ENCODE data around the gene DPP4. TPM values are rescaled to one million over a fixed set of nuclear protein-coding genes. Genes with fewer than 3 reads are reported as not detected.
A peak's percentile ranks its signal among the peaks of the same experiment; 100 is the strongest.

DPP4 gene
- total RNA-seq, 2 donors from 2014 or later: 89.4 to 102 TPM

GRCh38 chr2:162037028-162037795 is 36.8 kb downstream of the DPP4 start:
- ATAC-seq (no peak), DNase-seq (ENCODE audit: low spot score) (no peak)
- H3K4me3 Mint-ChIP-seq: no peak overlapping the region
- no peaks in the 10 kb centered on the region for H3K27me3 Mint-ChIP-seq
- no peaks in the 10 kb centered on the region for H3K9me3 Mint-ChIP-seq
- H3K4me1 Mint-ChIP-seq (ENCODE audit: low read depth in 2 of 2): peaks cover 0 to 7% of the 10 kb centered on the region in 2 donors
- no peak overlapping the region for H3K27ac Mint-ChIP-seq
- H3K36me3 Mint-ChIP-seq: peaks cover 35% of the 10 kb centered on the region

GRCh38 chr2:162035981-162036380 is 38.0 kb downstream of the DPP4 start:
- no peaks in the 10 kb centered on the region for H3K9me3 Mint-ChIP-seq
- DNase-seq (ENCODE audit: low spot score) (no peak), ATAC-seq (no peak)
- no peaks in the 10 kb centered on the region for H3K27me3 Mint-ChIP-seq
- peaks cover 42% of the 10 kb centered on the region for H3K36me3 Mint-ChIP-seq
- no peak overlapping the region for H3K4me3 Mint-ChIP-seq
- H3K4me1 Mint-ChIP-seq (ENCODE audit: low read depth in 2 of 2): peaks cover 0 to 4% of the 10 kb centered on the region in 2 donors
- H3K27ac Mint-ChIP-seq: no peak overlapping the region

- ATAC-seq (no peak), DNase-seq (ENCODE audit: low spot score) (no peak)
- peak overlapping the region in 1 of 2 donors; percentile 17 for H3K27ac Mint-ChIP-seq
- H3K9me3 Mint-ChIP-seq: no peaks in the 10 kb centered on the region
- no peaks in the 10 kb centered on the region for H3K27me3 Mint-ChIP-seq
- H3K4me3 Mint-ChIP-seq: no peak overlapping the region
- H3K4me1 Mint-ChIP-seq (ENCODE audit: low read depth in 2 of 2): peaks cover 4% of the 10 kb centered on the region in 2 donors
- peaks cover 46% of the 10 kb centered on the region for H3K36me3 Mint-ChIP-seq
These were observed 43.4 kb downstream of the DPP4 start for GRCh38 chr2:162030363-162031190.

GRCh38 chr2:162029287-162029901 is 44.6 kb downstream of the DPP4 start:
- no peak overlapping the region for H3K27ac Mint-ChIP-seq

GRCh38 chr2:162028511-162028910 is 45.5 kb downstream of the DPP4 start:
- H3K27ac Mint-ChIP-seq: no peak overlapping the region
- H3K4me1 Mint-ChIP-seq (ENCODE audit: low read depth in 2 of 2): peaks cover 6 to 10% of the 10 kb centered on the region in 2 donors
- H3K4me3 Mint-ChIP-seq: no peak overlapping the region
- H3K36me3 Mint-ChIP-seq: peaks cover 41% of the 10 kb centered on the region
- H3K9me3 Mint-ChIP-seq: no peaks in the 10 kb centered on the region
- DNase-seq (ENCODE audit: low spot score): no peak
- ATAC-seq: no peak
- H3K27me3 Mint-ChIP-seq: peaks cover 0 to 4% of the 10 kb centered on the region in 2 donors

More at GRCh38 chr2:162029287-162029901, 44.6 kb downstream of the DPP4 start:
- Mint-ChIP-seq H3K36me3 (peaks cover 44% of the 10 kb centered on the region), H3K9me3 (no peaks in the 10 kb centered on the region), H3K4me1 (ENCODE audit: low read depth in 2 of 2) (peaks cover 5 to 7% of the 10 kb centered on the region in 2 donors), H3K27me3 (peaks cover 0 to 3% of the 10 kb centered on the region in 2 donors), H3K4me3 (no peak overlapping the region)
- ATAC-seq (peak in 1 of 2 donors; percentile 24), DNase-seq (ENCODE audit: low spot score) (no peak)

- Mint-ChIP-seq H3K27ac (peak overlapping the region; percentile 45 to 62), H3K27me3 (peaks cover 0 to 4% of the 10 kb centered on the region in 2 donors), H3K4me3 (peak overlapping the region; percentile 39), H3K9me3 (no peaks in the 10 kb centered on the region), H3K36me3 (peaks cover 37% of the 10 kb centered on the region), H3K4me1 (ENCODE audit: low read depth in 2 of 2) (peaks cover 19 to 24% of the 10 kb centered on the region in 2 donors)
- ATAC-seq (no peak), DNase-seq (ENCODE audit: low spot score) (no peak)
These were observed 48.7 kb downstream of the DPP4 start for GRCh38 chr2:162025121-162025911.

GRCh38 chr2:162022290-162022945 is 51.6 kb downstream of the DPP4 start:
- Mint-ChIP-seq H3K36me3 (peaks cover 37% of the 10 kb centered on the region), H3K4me3 (peak overlapping the region; percentile 19), H3K27me3 (peaks cover 0 to 4% of the 10 kb centered on the region in 2 donors), H3K27ac (peak overlapping the region; percentile 64 to 73), H3K4me1 (ENCODE audit: low read depth in 2 of 2) (peaks cover 20 to 37% of the 10 kb centered on the region in 2 donors), H3K9me3 (no peaks in the 10 kb centered on the region)
- DNase-seq (ENCODE audit: low spot score) (no peak), ATAC-seq (peak in 1 of 2 donors; percentile 65)

GRCh38 chr2:162021516-162022058 is 52.4 kb downstream of the DPP4 start:
- Mint-ChIP-seq H3K9me3 (no peaks in the 10 kb centered on the region), H3K4me3 (no peak overlapping the region), H3K27ac (peak overlapping the region; percentile 47 to 73), H3K4me1 (ENCODE audit: low read depth in 2 of 2) (peaks cover 26 to 40% of the 10 kb centered on the region in 2 donors), H3K36me3 (peaks cover 38% of the 10 kb centered on the region), H3K27me3 (peaks cover 0 to 4% of the 10 kb centered on the region in 2 donors)
- ATAC-seq (no peak), DNase-seq (ENCODE audit: low spot score) (no peak)

GRCh38 chr2:162018530-162018929 is 55.5 kb downstream of the DPP4 start:
- peak in 1 of 2 donors; percentile 85 for ATAC-seq
- no peaks in the 10 kb centered on the region for H3K9me3 Mint-ChIP-seq
- DNase-seq (ENCODE audit: low spot score): no peak
- peaks cover 26 to 44% of the 10 kb centered on the region in 2 donors for H3K4me1 Mint-ChIP-seq (ENCODE audit: low read depth in 2 of 2)
- peak overlapping the region; percentile 75 to 77 for H3K27ac Mint-ChIP-seq
- peak overlapping the region; percentile 21 for H3K4me3 Mint-ChIP-seq
- peaks cover 0 to 3% of the 10 kb centered on the region in 2 donors for H3K27me3 Mint-ChIP-seq
- H3K36me3 Mint-ChIP-seq: peaks cover 43% of the 10 kb centered on the region

- ATAC-seq: peak; percentile 20 to 55
- Mint-ChIP-seq H3K27ac (peak overlapping the region; percentile 75 to 77), H3K9me3 (no peaks in the 10 kb centered on the region), H3K27me3 (peaks cover 0 to 3% of the 10 kb centered on the region in 2 donors), H3K4me1 (ENCODE audit: low read depth in 2 of 2) (peaks cover 28 to 42% of the 10 kb centered on the region in 2 donors), H3K36me3 (peaks cover 41% of the 10 kb centered on the region), H3K4me3 (peak overlapping the region; percentile 30)
- no peak for DNase-seq (ENCODE audit: low spot score)
These were observed 56.8 kb downstream of the DPP4 start for GRCh38 chr2:162017233-162017632.

GRCh38 chr2:162016080-162016479 is 57.9 kb downstream of the DPP4 start:
- peaks cover 0 to 3% of the 10 kb centered on the region in 2 donors for H3K27me3 Mint-ChIP-seq
- ATAC-seq (no peak), DNase-seq (ENCODE audit: low spot score) (no peak)
- H3K4me1 Mint-ChIP-seq (ENCODE audit: low read depth in 2 of 2): peaks cover 30 to 47% of the 10 kb centered on the region in 2 donors
- H3K9me3 Mint-ChIP-seq: no peaks in the 10 kb centered on the region
- H3K27ac Mint-ChIP-seq: peak overlapping the region; percentile 48 to 73
- no peak overlapping the region for H3K4me3 Mint-ChIP-seq
- peaks cover 42% of the 10 kb centered on the region for H3K36me3 Mint-ChIP-seq

- DNase-seq (ENCODE audit: low spot score): no peak
- Mint-ChIP-seq H3K36me3 (peaks cover 42% of the 10 kb centered on the region), H3K27me3 (peaks cover 0 to 3% of the 10 kb centered on the region in 2 donors), H3K27ac (peak overlapping the region; percentile 73 to 87), H3K4me1 (ENCODE audit: low read depth in 2 of 2) (peaks cover 30 to 51% of the 10 kb centered on the region in 2 donors), H3K4me3 (peak overlapping the region; percentile 68), H3K9me3 (no peaks in the 10 kb centered on the region)
- no peak for ATAC-seq
These were observed 59.3 kb downstream of the DPP4 start for GRCh38 chr2:162014751-162015150.

Data from natural killer cell treated with Interleukin-12 subunit alpha and Interleukin-12 subunit beta and Interleukin-15 and Interleukin-18, amount 100 ng/mL, for 72 hours (primary cell).